SJCRH30 (cell line): ENCODE data around the gene SRGAP2B. TPM values are rescaled to one million over a fixed set of nuclear protein-coding genes. Genes with fewer than 3 reads are reported as not detected.
"Not testable (repeated sequence)": the region's sequence is repeated elsewhere in the genome, so short reads cannot be mapped to it uniquely, and the experiment has no call there.

ENCODE experiments used
- DNase-seq, 2 experiments: peaks; one replicate each; pipeline ENCODE4 v3.0.0-alpha.2; 2015 to 2020
- H3K27ac ChIP-seq: fragments of 250-450 bp; sonication (Bioruptor Pico); 2 replicates; pipeline ENCODE4 v1.5.1; 2020; ENCODE audit warnings: mild to moderate bottlenecking, moderate library complexity
- H3K27me3 ChIP-seq: fragments of 250-450 bp; sonication (Bioruptor Pico); 2 replicates; pipeline ENCODE4 v1.5.1; 2020; ENCODE audit warnings: mild to moderate bottlenecking, moderate library complexity
- H3K36me3 ChIP-seq: fragments of 250-450 bp; sonication (Bioruptor Pico); 2 replicates; pipeline ENCODE4 v1.5.1; 2020; ENCODE audit warnings: mild to moderate bottlenecking, moderate library complexity
- H3K4me1 ChIP-seq: fragments of 250-450 bp; sonication (Bioruptor Pico); 2 replicates; pipeline ENCODE4 v1.5.1; 2020; ENCODE audit warnings: mild to moderate bottlenecking, moderate library complexity
- H3K4me3 ChIP-seq: fragments of 250-450 bp; sonication (Bioruptor Pico); 2 replicates; pipeline ENCODE4 v1.5.1; 2020; ENCODE audit warnings: mild to moderate bottlenecking, moderate library complexity
- H3K9me3 ChIP-seq: fragments of 250-450 bp; sonication (Bioruptor Pico); replicated peaks from 2 replicates; pipeline ENCODE4 v1.5.1; 2020; ENCODE audit warnings: mild to moderate bottlenecking, moderate library complexity
- total RNA-seq: library from RNA; depleted of rRNA; stranded (reverse); fragments of >200 nt; shearing (Covaris generic); gene quantifications from 2 replicates; pipeline ENCODE4 v1.2.3, GENCODE V29; 2014; rRNA removed

SRGAP2B gene
- total RNA-seq, 1 experiment from 2014 or later = 16.4 TPM

DNA sequence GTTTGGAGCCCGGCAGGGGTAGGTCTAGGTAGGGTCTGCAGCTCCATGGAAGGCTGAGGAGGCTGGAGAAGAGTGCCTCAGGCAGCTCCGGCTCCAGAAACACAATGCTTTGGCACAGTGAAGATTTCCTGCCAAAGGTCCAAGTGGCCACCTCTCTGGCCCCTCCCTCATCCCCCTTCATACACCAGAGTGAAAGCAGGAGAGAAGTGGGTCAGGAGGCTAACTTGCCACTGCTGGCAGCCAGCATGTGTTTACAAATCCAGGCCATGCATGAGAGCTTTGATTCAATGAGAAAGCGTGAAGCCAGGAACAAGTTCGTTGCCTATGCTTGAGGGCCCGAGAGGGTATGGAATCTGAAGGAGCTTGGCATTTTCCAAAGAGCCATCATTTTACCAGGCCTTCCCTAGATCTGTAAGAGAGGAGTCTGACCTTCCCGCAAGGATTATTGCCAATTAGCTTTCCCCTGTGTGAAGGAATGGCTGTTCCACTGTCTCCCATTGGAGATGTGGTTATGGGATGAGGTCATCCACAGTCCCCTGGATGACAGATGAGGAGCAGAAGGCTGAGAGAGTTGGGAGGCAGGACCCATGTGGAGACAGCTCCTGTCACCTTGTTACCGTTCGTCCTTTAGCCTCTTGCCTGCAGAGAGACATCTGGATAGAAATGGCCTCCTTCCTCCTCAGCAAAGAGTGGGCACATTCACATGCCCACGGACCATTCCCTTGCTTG, 201.3 kb downstream of the SRGAP2B start:
- H3K4me3 ChIP-seq, DNase-seq, H3K27me3 ChIP-seq, H3K27ac ChIP-seq, H3K36me3 ChIP-seq, H3K9me3 ChIP-seq, H3K4me1 ChIP-seq: not testable (repeated sequence)

DNA sequence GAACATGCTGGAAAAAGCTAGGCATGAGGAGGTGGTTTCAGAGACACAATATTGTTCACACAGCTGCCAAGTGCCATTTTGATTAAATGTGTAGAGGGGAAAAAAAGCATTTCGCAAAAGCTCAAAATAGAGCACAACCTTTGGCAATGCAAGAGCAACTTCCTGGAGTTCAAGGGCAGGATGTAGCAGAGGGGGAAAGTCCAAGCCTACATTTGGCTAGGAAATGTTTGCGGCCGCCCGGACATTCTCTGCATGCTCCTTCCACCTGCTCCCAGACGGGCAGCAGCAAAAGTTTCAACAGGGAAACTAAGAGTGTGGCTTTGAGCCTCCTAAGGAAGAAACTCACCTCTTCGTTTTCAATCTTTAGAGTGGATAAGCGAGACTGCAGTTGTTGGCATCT, 202.1 kb downstream of the SRGAP2B start:
- not testable (repeated sequence) for DNase-seq, H3K36me3 ChIP-seq, H3K4me3 ChIP-seq, H3K27ac ChIP-seq, H3K27me3 ChIP-seq, H3K9me3 ChIP-seq, H3K4me1 ChIP-seq

DNA sequence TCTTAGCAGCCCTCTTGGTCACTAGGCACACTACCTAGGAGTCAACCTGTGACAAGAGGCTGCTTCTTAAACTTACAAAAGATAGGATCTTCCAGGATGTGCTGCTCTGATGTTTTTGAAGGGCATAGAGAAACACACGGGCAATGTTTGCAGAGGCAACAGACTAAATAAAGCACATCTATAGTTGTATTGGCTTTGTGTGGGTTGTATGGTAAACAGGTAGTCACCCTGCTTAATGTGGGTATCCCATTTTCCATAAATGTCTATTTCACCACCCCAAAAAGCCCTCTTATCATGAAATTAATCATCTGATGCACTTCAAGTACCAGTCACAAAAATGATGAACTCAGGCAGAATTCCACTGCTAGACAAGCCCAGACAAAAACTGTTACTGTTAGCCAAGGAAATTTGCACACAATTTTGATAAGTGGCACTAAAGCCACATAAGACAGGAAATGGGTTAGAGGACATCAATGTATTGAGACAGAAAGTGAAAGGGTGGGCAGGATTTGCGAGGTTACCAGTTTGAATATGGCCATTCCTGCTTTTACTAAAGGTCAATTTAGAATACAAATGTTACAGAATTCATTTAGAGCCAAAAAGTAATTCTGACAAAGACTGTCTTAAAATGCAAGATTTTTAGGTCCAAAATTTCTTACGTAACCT, 205.5 kb downstream of the SRGAP2B start:
- H3K9me3 ChIP-seq, H3K4me3 ChIP-seq, H3K36me3 ChIP-seq, DNase-seq, H3K4me1 ChIP-seq, H3K27ac ChIP-seq, H3K27me3 ChIP-seq: not testable (repeated sequence)

DNA sequence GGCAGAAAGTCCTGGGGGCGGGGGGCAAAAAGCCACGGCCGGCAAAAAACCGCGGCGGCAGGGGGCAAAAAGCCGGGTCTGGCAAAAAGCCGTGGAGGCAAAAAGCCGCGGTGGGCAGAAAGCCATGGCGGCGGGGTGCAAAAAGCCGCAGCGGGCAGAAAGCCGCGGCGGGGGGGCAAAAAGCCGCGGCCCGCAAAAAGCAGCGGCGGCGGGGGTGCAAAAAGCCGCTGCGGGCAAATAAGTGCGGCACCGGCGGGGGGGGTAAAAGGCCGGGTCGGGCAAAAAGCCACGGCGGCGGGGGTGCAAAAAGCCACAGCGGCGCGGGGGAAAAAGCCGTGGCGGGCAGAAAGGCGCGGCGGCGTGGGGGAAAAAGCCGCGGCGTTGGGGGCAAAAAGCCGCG, 212.1 kb downstream of the SRGAP2B start:
- H3K9me3 ChIP-seq, H3K4me1 ChIP-seq, H3K27me3 ChIP-seq, H3K36me3 ChIP-seq, H3K27ac ChIP-seq: not testable (repeated sequence)
- peak overlapping the region; percentile 54 for H3K4me3 ChIP-seq
- peak; percentile 3 to 17 for DNase-seq

DNA sequence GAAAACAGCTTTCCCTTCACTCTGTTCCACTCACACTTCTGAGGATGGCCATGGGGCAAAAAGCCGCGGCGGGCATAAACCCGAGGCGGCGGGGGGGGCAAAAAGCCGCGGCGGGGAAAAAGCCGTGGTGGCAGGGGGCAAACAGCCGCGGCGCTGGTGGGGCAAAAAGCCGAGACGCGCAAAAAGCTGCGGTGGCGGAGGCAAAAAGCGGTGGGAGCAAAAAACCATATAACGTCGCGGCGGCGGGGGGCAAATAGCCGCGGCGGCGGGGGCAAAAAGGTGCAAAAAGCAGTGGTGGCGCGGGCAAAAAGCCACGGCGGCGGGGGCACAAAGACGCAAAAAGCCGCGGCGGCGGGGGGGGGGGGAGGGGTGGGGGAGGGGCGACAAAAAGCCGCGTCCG, 212.8 kb downstream of the SRGAP2B start:
- not testable (repeated sequence) for H3K27ac ChIP-seq, H3K9me3 ChIP-seq, H3K4me1 ChIP-seq, H3K4me3 ChIP-seq, H3K36me3 ChIP-seq, H3K27me3 ChIP-seq
- peak in 1 of 2 experiments; percentile 0 for DNase-seq

DNA sequence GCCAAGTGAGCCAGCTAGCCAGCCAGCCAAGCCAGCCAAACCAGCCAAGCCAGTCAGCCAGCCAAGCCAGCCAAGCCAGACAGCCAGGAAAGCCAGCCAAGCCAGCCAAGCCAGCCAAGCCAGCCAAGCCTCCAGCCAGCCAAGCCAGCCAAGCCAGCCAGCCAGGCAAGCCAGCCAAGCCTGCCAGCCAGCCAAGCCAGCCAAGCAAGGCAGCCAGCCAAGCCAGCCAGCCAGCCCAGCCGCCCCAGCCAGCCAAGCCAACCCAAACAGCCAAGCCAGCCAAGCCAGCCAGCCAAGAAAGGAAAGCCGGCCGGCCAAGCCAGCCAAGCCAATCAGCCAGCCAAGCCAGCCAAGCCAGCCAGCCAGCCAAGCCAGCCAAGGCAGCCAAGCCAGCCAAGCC, 236.5 kb downstream of the SRGAP2B start:
- H3K4me3 ChIP-seq, DNase-seq, H3K27ac ChIP-seq, H3K27me3 ChIP-seq, H3K4me1 ChIP-seq, H3K36me3 ChIP-seq, H3K9me3 ChIP-seq: not testable (repeated sequence)

Other genes with a start within 250 kb of the SRGAP2B start
- 6.5 and 9.9 TPM in 2 replicates for gene FAM72D, start 646 bp upstream of the SRGAP2B start, total RNA-seq
- not detected in 2 replicates for gene PPIAL4D, start 146.8 kb upstream of the SRGAP2B start, total RNA-seq